GM12878 (cell line): ENCODE measurements around the gene TAS2R9. TPM values are rescaled to one million over a fixed set of nuclear protein-coding genes. Genes with fewer than 3 reads are reported as not detected.

Source experiments
- ATAC-seq: fragments of 200-7000 bp; cut with Tn5 transposase; 3 replicates; pipeline ENCODE4 v1.9.1; 2020; ENCODE audit warnings: mild to moderate bottlenecking, moderate library complexity
- BruUV-seq: library from RNA; stranded (reverse); fragments of 400-500 nt; replicated peaks from 2 replicates; lab custom pipeline; 2021; lab: Mats Ljungman, UMichigan
- CTCF ChIA-PET: fragments of 300-600 bp; sonication (Branson Sonifier 250); formaldehyde crosslinking; extraction: SDS; loops from one replicate; lab custom pipeline; 2021; ENCODE audit warnings: inconsistent platforms; lab: Yijun Ruan, JAX
- POLR2A ChIA-PET: fragments of 350-600 bp; formaldehyde crosslinking; extraction: SDS; loops from one replicate; lab custom pipeline; 2021; ENCODE audit warnings: inconsistent platforms; lab: Charles Lee
- RAD21 ChIA-PET: fragments of 300-600 bp; sonication (Branson Sonifier 250); formaldehyde crosslinking; loops from one replicate; lab custom pipeline; 2023; ENCODE audit warnings: antibody characterized with exemption; ENCODE audit not compliant: unreplicated experiment; lab: Charles Lee
- SMC1A ChIA-PET: fragments of 300-600 bp; sonication (Branson Sonifier 250); formaldehyde crosslinking; loops from one replicate; lab custom pipeline; 2023; ENCODE audit not compliant: unreplicated experiment, uncharacterized antibody; lab: Charles Lee
- DNase-seq: peaks from one replicate; pipeline ENCODE4 v3.0.0-alpha.2; 2011; ENCODE audit warnings: low read depth, low spot score
- FAIRE-seq: peaks from 3 replicates; lab custom pipeline; 2011; peaks lifted over from hg19 to GRCh38; lab: Jason Lieb, UNC
- H2AFZ ChIP-seq: 2 replicates; pipeline ENCODE4 v1.6.0; 2011; ENCODE audit warnings: low read depth, low read length, control low read depth; ENCODE audit not compliant: control insufficient read depth
- H3K27ac ChIP-seq: 2 replicates; pipeline ENCODE4 v1.5.1; 2011; ENCODE audit warnings: control low read depth; ENCODE audit not compliant: control insufficient read depth, insufficient read depth
- H3K27me3 ChIP-seq, 2 experiments: replicated peaks in 1 of 2; 2 replicates each; pipeline versions ENCODE4 v1.6.0 to v1.6.1; 2011; ENCODE audit warnings: low read length in 1 of 2; ENCODE audit not compliant: control insufficient read depth in 2 of 2, insufficient read depth in 2 of 2
- H3K36me3 ChIP-seq, 2 experiments: 2 replicates each; pipeline ENCODE4 v1.5.1; 2011; ENCODE audit warnings: low read length in 1 of 2; ENCODE audit not compliant: control insufficient read depth in 2 of 2, insufficient read depth in 2 of 2
- H3K4me1 ChIP-seq: 2 replicates; pipeline ENCODE4 v1.6.1; 2011; ENCODE audit warnings: mild to moderate bottlenecking, low read length, moderate library complexity, mixed read lengths; ENCODE audit not compliant: control insufficient read depth, insufficient read depth
- H3K4me2 ChIP-seq: 2 replicates; pipeline ENCODE4 v1.6.0; 2011; ENCODE audit warnings: control low read depth; ENCODE audit not compliant: control insufficient read depth, insufficient read depth
- H3K4me3 ChIP-seq: fragments of 200-600 bp; sonication (generic); 2 replicates; pipeline ENCODE4 v1.5.1; 2016
- H3K79me2 ChIP-seq: 2 replicates; pipeline ENCODE4 v1.6.0; 2011; ENCODE audit warnings: low read length; ENCODE audit not compliant: control insufficient read depth, insufficient read depth
- H3K9ac ChIP-seq: 2 replicates; pipeline ENCODE4 v1.8.0; 2011; ENCODE audit warnings: low read length, control low read depth, mixed read lengths; ENCODE audit not compliant: control insufficient read depth, insufficient read depth
- H3K9me3 ChIP-seq: replicated peaks from 3 replicates; pipeline ENCODE4 v1.5.1; 2011; ENCODE audit warnings: mild to moderate bottlenecking, low read length; ENCODE audit not compliant: control insufficient read depth, insufficient read depth
- H4K20me1 ChIP-seq: 2 replicates; pipeline ENCODE4 v1.6.0; 2011; ENCODE audit not compliant: control insufficient read depth, insufficient read depth
- IKZF2 ChIP-seq, 2 experiments: fragments of 450-650 bp; IDR thresholded peaks; 2 replicates each; pipeline ENCODE4 v1.6.1; 2017; ENCODE audit warnings: mild to moderate bottlenecking in 2 of 2, moderate library complexity in 2 of 2
- MLLT1 ChIP-seq: fragments of 450-650 bp; IDR thresholded peaks from 2 replicates; pipeline ENCODE4 v1.6.1; 2016; ENCODE audit warnings: mild to moderate bottlenecking
- SMC3 ChIP-seq: IDR thresholded peaks from 2 replicates; pipeline ENCODE4 v1.6.1; 2011; ENCODE audit warnings: low read length, improper control_type of control experiment, borderline replicate concordance
- STAT3 ChIP-seq: IDR thresholded peaks from 2 replicates; pipeline ENCODE4 v1.6.1; 2011; ENCODE audit warnings: low read depth, low read length, improper control_type of control experiment
- TCF3 ChIP-seq: IDR thresholded peaks from 2 replicates; pipeline ENCODE4 v1.6.1; 2012; ENCODE audit warnings: low read depth, mild to moderate bottlenecking, low read length, borderline replicate concordance; ENCODE audit not compliant: insufficient read depth
- USF2 ChIP-seq: IDR thresholded peaks from 2 replicates; pipeline ENCODE4 v1.6.1; 2011; ENCODE audit warnings: low read depth, low read length, improper control_type of control experiment, borderline replicate concordance
- ZNF687 ChIP-seq: fragments of 450-650 bp; IDR thresholded peaks from 2 replicates; pipeline ENCODE4 v1.6.1; 2017; ENCODE audit warnings: mild to moderate bottlenecking, moderate library complexity
- WGBS: methylation state at CpG from one replicate; pipeline ENCODE4 v1.1.6; 2016; ENCODE audit warnings: low lambda C conversion rate; ENCODE audit not compliant: insufficient replicate concordance, insufficient coverage; ENCODE audit errors: missing lambda C conversion rate; 5-methylcytosine and 5-hydroxymethylcytosine counted together
- in situ Hi-C: fragments of 300-500 bp; cut with MboI; formaldehyde crosslinking; loops from 9 replicates; pipeline ENCODE4 v1.14.3; 2018; ENCODE audit warnings: mixed read lengths
- intact Hi-C: fragments of 100-400 bp; cut with micrococcal nuclease; formaldehyde crosslinking; loops from one replicate; pipeline ENCODE4 v1.14.2; 2022; ENCODE audit not compliant: unreplicated experiment
- polyA plus RNA-seq, 11 experiments: library from polyadenylated mRNA; depleted of rRNA in 4 of 11; unstranded in 6 of 11; stranded (reverse) in 5 of 11; fragments of >200 nt; fragmentation: Nextera tagmentation in 4 of 11; fragmentation: Illumina TruSeq in 1 of 11; extraction: Ambion mirVana in 4 of 11; extraction: Trizol in 1 of 11; gene quantifications; 1 replicate in 1 of 11; 2 replicates in 10 of 11; pipeline versions ENCODE4 v1.2.1 to v1.2.3, GENCODE V29; 2011 to 2016; ENCODE audit warnings: inconsistent platforms in 2 of 11, missing spikeins in 2 of 11, low read depth in 1 of 11
- total RNA-seq, 4 experiments: library from RNA; depleted of rRNA in 3 of 4; stranded (reverse); fragments of >200 nt in 3 of 4; fragmentation: Illumina TruSeq in 1 of 4; extraction: Trizol in 1 of 4; gene quantifications; 2 replicates each; pipeline versions ENCODE4 v1.2.1 to v1.2.3, GENCODE V29; 2013 to 2021

TAS2R9 gene
- total and polyA plus RNA-seq, 10 of the 15 experiments (the other 5 are each of a cell fraction or from before 2014, with no cell fraction given), result 0.08 to 0.13 TPM; not detected in 8

- no peak for TF ChIP-seq ZNF687
- TF ChIP-seq STAT3, result no peak
- TF ChIP-seq, all 136 proteins: peak for 0
Observed at GRCh38 chr12:10807186-10807585, 2.8 kb downstream of the TAS2R9 start, which contains the start of gene TAS2R8 (continued).

DNA sequence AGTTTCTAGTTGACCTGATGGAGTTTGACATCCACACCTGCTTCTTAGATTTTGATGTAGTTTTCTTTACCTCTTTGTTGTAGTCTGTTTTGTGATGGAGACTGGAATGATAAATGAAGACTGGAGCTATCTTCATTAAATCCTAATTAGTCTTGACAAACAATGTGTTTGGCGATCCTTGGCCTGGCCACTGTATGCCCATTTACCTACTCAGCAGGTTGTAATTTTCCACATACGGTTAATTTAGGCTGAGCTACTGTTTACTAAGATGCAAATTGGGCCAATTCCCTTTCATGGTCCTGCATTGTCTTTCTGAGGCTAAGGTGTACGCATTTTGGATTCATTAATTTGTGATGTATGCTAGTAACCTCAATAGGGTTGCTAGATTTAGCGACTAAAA, 7.4 kb downstream of the TAS2R9 start, which contains the start of gene TAS2R7:
Gene TAS2R7 (minus strand): TSS at position 41 of the 400 bp plus-strand sequence. CDS start 57 bp downstream, outside the sequence.
- RAD21 ChIA-PET, result no interaction called here
- intact Hi-C loops (no loop called here), in situ Hi-C loops (no loop called here)
- no peak for TF ChIP-seq TCF3
- no peak for TF ChIP-seq IKZF2 (IDR thresholded peaks at IDR 0.05)
- no peak for TF ChIP-seq USF2
- no peak for TF ChIP-seq SMC3
- no peak for TF ChIP-seq MLLT1
- Histone ChIP-seq H3K27me3 (peaks cover 1 to 3% of the 10 kb centered on the region in 2 experiments; a peak in 2 of 4 replicates), H3K4me2 (no peak within 1 kb of the TSS), H3K27ac (no peak within 1 kb of the TSS), H3K79me2 (no peaks in the 10 kb centered on the region), H3K9ac (no peak within 1 kb of the TSS), H3K36me3 (no peaks in the 10 kb centered on the region), H3K4me1 (no peaks in the 10 kb centered on the region), H2AFZ (no peak within 1 kb of the TSS), H4K20me1 (no peaks in the 10 kb centered on the region), H3K4me3 (no peak within 1 kb of the TSS), H3K9me3 (no peaks in the 10 kb centered on the region)
- CTCF ChIA-PET, result no interaction called here
- SMC1A ChIA-PET, result no interaction called here
- no peak for ATAC-seq
- POLR2A ChIA-PET, result no interaction called here
- 40% methylated on average over 4 of the region's 4 CpGs for WGBS
- no peak for DNase-seq
- no TSS peak for BruUV-seq
- no peak for FAIRE-seq
